ENCODE results near the gene FRYL. TPM values are rescaled to one million over a fixed set of nuclear protein-coding genes. Genes with fewer than 3 reads are reported as not detected.

The FRYL gene
- total and polyA plus RNA-seq, 12 donors: 16.5 to 64.4 (median 41.1) TPM

- Histone ChIP-seq H3K9me3 (replicated peaks in 1 of 3) (no peaks in the 10 kb centered on the region), H3K4me1 (replicated peaks in 1 of 2) (peaks cover 0 to 5% of the 10 kb centered on the region in 2 donors), H3K4me3 (peak overlapping the region in 1 of 4 donors; percentile 48), H3K27me3 (peaks cover 28% of the 10 kb centered on the region), H3K27ac (no peak overlapping the region), H3K36me3 (replicated peaks in 1 of 2) (no peaks in the 10 kb centered on the region)
- no peak for DNase-seq
- whole genome bisulfite sequencing, 4 donors: 7 to 16% (median 8%) methylated on average over 5 to 104 of the region's 104 CpGs
- intact Hi-C loops (cut with DNase I): no loop called here
- TF ChIP-seq CTCF (IDR thresholded peaks at IDR 0.05) (no peak), POLR2A (IDR thresholded peaks at IDR 0.05) (no peak)
Measured at GRCh38 chr4:48490680-48491513, 289.2 kb downstream of the FRYL start.

DNA sequence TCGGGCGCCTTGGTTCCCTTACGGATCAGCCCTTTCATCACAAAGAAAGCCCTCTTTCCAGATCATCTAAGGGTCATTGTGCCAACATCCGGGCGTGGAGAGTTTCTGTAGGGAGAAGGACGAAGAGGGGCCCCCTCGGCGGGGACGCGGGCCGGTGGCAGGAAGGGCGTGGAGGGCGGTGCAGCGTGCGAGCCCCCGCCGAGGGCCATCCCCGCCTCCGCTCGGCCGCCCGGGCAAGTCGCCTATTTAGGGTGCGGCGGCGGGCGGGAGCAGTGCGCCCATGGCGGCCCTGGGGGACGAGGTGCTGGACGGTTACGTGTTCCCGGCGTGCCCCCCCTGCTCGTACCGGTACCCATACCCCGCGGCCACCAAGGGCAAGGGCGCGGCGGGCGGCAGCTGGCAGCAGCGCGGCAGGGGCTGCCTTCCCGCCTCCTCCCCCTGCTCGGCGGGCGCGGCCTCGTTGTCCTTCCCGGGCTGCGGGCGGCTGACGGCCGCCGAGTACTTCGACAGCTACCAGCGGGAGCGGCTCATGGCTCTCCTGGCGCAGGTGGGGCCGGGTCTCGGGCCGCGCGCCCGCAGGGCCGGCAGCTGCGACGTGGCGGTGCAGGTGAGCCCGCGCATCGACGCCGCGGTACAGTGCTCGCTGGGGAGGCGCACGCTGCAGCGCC lies 289.9 kb downstream of the FRYL start, which contains the start of gene ZAR1:
ZAR1 (plus strand) TSS at position 241 of the 668 bp plus-strand sequence; CDS start at position 281, 40 bp downstream.
- Histone ChIP-seq H3K9me3 (replicated peaks in 1 of 3) (no peaks in the 10 kb centered on the region), H3K27me3 (peaks cover 28% of the 10 kb centered on the region), H3K4me3 (peak within 1 kb of the TSS in 1 of 4 donors; percentile 48), H3K4me1 (replicated peaks in 1 of 2) (peaks cover 0 to 5% of the 10 kb centered on the region in 2 donors), H3K36me3 (replicated peaks in 1 of 2) (no peaks in the 10 kb centered on the region), H3K27ac (no peak within 1 kb of the TSS)
- intact Hi-C loops (cut with DNase I): no loop called here
- 0 to 3% (median 2%) methylated on average over 1 to 80 of the region's 80 CpGs for WGBS, 4 donors
- DNase-seq: no peak
- no peak for TF ChIP-seq CTCF (IDR thresholded peaks at IDR 0.05)
- no peak for TF ChIP-seq POLR2A (IDR thresholded peaks at IDR 0.05)

DNA sequence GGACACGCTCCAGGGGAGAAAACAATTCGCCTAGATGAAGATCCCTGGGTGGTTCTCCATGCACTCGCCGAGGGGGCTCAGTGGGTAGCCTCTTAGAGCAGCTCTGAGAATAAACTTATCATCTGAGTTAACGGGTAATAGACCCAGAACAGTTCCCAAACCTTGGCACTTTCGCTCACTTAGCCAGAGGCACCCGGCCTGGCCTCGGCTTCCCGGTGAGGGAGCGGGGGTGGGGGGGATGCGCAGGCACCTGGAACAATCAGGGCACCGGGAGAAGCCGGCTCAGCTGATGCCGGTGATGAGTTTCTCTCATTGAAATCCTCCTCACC lies 290.4 kb downstream of the FRYL start:
- TF ChIP-seq POLR2A (IDR thresholded peaks at IDR 0.05) (no peak), CTCF (IDR thresholded peaks at IDR 0.05) (no peak)
- Histone ChIP-seq H3K36me3 (replicated peaks in 1 of 2) (no peaks in the 10 kb centered on the region), H3K27me3 (peaks cover 29% of the 10 kb centered on the region), H3K27ac (no peak overlapping the region), H3K9me3 (replicated peaks in 1 of 3) (no peaks in the 10 kb centered on the region), H3K4me1 (replicated peaks in 1 of 2) (peaks cover 0 to 5% of the 10 kb centered on the region in 2 donors), H3K4me3 (peak overlapping the region in 1 of 4 donors; percentile 48)
- 21 to 27% (median 23%) methylated on average over 14 of the region's 14 CpGs for WGBS, 4 donors
- intact Hi-C loops (cut with DNase I): no loop called here
- DNase-seq: no peak

DNA sequence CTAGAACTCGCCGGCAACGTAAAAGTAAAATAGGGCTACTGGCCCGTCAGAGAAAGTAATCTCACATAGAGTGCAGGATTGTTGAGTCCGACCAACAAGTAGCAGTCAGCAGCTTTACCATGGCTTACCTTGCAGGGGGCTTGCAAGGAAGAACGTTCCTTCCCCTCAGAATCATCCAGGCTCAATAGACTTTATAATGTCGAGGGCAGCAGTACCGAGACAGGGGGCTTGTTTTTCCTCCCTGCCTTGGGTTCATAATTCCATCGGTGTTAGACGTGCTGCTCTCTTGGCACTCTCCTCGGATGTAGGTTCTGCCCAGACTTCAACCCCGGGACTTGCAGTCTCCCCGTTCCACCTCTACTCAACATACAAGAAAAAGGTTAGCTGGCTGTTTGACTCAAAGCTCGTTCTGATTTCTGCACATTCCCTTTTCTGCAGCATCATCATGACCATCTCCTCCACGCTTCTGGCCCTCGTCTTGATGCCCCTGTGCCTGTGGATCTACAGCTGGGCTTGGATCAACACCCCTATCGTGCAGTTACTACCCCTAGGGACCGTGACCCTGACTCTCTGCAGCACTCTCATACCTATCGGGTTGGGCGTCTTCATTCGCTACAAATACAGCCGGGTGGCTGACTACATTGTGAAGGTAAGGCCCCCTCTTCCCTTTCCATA lies 295.4 kb downstream of the FRYL start:
- Histone ChIP-seq H3K9me3 (replicated peaks in 1 of 3) (no peaks in the 10 kb centered on the region), H3K27ac (no peak overlapping the region), H3K27me3 (peaks cover 36% of the 10 kb centered on the region), H3K36me3 (replicated peaks in 1 of 2) (no peaks in the 10 kb centered on the region), H3K4me3 (no peak overlapping the region), H3K4me1 (replicated peaks in 1 of 2) (peaks cover 0 to 6% of the 10 kb centered on the region in 2 donors)
- no peak for TF ChIP-seq CTCF (IDR thresholded peaks at IDR 0.05)
- no peak for TF ChIP-seq POLR2A (IDR thresholded peaks at IDR 0.05)
- no peak for DNase-seq
- intact Hi-C loops (cut with DNase I): no loop called here
- 41 to 54% (median 43%) methylated on average over 22 of the region's 22 CpGs for WGBS, 4 donors

Data from adrenal gland (tissue), 12 donors.